A549 (cell line): Measurements from ENCODE around the gene ZNF398. TPM values are rescaled to one million over a fixed set of nuclear protein-coding genes. Genes with fewer than 3 reads are reported as not detected.

Experiments
- ATAC-seq, 2 experiments: fragments of 200-7000 bp in 1 of 2; fragments of >200 bp in 1 of 2; cut with Nextera tagmentation in 1 of 2; cut with Tn5 transposase in 1 of 2; 3 replicates each; pipeline versions ENCODE4 v1.8.0 to v1.9.1; 2018 to 2020; ENCODE audit warnings: mild to moderate bottlenecking in 1 of 2, moderate library complexity in 1 of 2
- CTCF ChIA-PET: fragments of 300-600 bp; sonication (Branson Sonifier 250); formaldehyde crosslinking; extraction: SDS; loops from one replicate; lab custom pipeline; 2021; ENCODE audit warnings: antibody characterized with exemption, inconsistent platforms; lab: Yijun Ruan, JAX
- POLR2A ChIA-PET: fragments of 350-600 bp; formaldehyde crosslinking; extraction: SDS; loops from one replicate; lab custom pipeline; 2021; ENCODE audit warnings: antibody characterized with exemption, inconsistent platforms; lab: Yijun Ruan, JAX
- DNase-seq, 2 experiments: peaks; one replicate each; pipeline versions ENCODE4 v3.0.0 to v3.0.0-alpha.2; 2011 to 2016; ENCODE audit warnings: low read depth in 1 of 2, low spot score in 1 of 2
- FAIRE-seq: peaks from 2 replicates; lab custom pipeline; 2011; peaks lifted over from hg19 to GRCh38; lab: Jason Lieb, UNC
- H3K27ac ChIP-seq, 2 experiments: fragments of >200 bp; sonication (Bioruptor Twin); formaldehyde crosslinking; 3 replicates each; pipeline ENCODE4 v1.5.1; 2016 to 2017
- H3K4me1 ChIP-seq: fragments of >200 bp; sonication (Bioruptor Twin); formaldehyde crosslinking; 3 replicates; pipeline ENCODE4 v1.6.1; 2016
- H3K4me2 ChIP-seq: fragments of >200 bp; sonication (Bioruptor Twin); formaldehyde crosslinking; 3 replicates; pipeline ENCODE4 v1.6.1; 2016
- H3K4me3 ChIP-seq: fragments of >200 bp; sonication (Bioruptor Twin); formaldehyde crosslinking; 3 replicates; pipeline ENCODE4 v1.5.1; 2016
- H3K9me3 ChIP-seq: fragments of >200 bp; sonication (Bioruptor Twin); formaldehyde crosslinking; 3 replicates; pipeline ENCODE4 v1.6.1; 2016
- CBX8 ChIP-seq: fragments of 200-600 bp; sonication (generic); IDR thresholded peaks from 2 replicates; pipeline ENCODE4 v1.6.1; 2016
- CHD4 ChIP-seq: fragments of 200-600 bp; sonication (generic); IDR thresholded peaks from 2 replicates; pipeline ENCODE4 v1.6.1; 2016; ENCODE audit warnings: antibody characterized with exemption, mild to moderate bottlenecking, borderline replicate concordance
- CTCF ChIP-seq: fragments of >200 bp; sonication (Bioruptor Twin); formaldehyde crosslinking; IDR thresholded peaks from 3 replicates; pipeline ENCODE4 v1.5.1; 2016
- E2F6 ChIP-seq: IDR thresholded peaks from 2 replicates; pipeline ENCODE4 v1.6.1; 2012; ENCODE audit warnings: low read depth, borderline replicate concordance
- ELK1 ChIP-seq: fragments of 150-350 bp; IDR thresholded peaks from 2 replicates; pipeline ENCODE4 v1.6.1; 2014; ENCODE audit warnings: low read depth, mild to moderate bottlenecking, low read length
- EP300 ChIP-seq, 2 experiments: fragments of >200 bp; sonication (Bioruptor Twin); formaldehyde crosslinking; IDR thresholded peaks; 2 replicates in 1 of 2; 3 replicates in 1 of 2; pipeline ENCODE4 v1.6.1; 2016 to 2017
- HDAC2 ChIP-seq: fragments of 200-600 bp; sonication (generic); IDR thresholded peaks from 2 replicates; pipeline ENCODE4 v1.6.1; 2016
- HMGXB4 ChIP-seq: fragments of 250-450 bp; sonication (Bioruptor Pico); IDR thresholded peaks from 2 replicates; pipeline ENCODE4 v1.5.0; 2021; ENCODE audit warnings: mild to moderate bottlenecking, moderate library complexity, borderline replicate concordance
- JUN ChIP-seq, 2 experiments: fragments of >200 bp; sonication (Bioruptor Twin); formaldehyde crosslinking; IDR thresholded peaks; 2 replicates in 1 of 2; 3 replicates in 1 of 2; pipeline ENCODE4 v1.6.1; 2016 to 2017
- JUNB ChIP-seq: fragments of >200 bp; sonication (Bioruptor Twin); formaldehyde crosslinking; IDR thresholded peaks from 2 replicates; pipeline ENCODE4 v1.6.1; 2016
- MAZ ChIP-seq: fragments of 150-350 bp; IDR thresholded peaks from 2 replicates; pipeline ENCODE4 v1.6.1; 2014; ENCODE audit warnings: antibody characterized with exemption, low read depth, low read length, borderline replicate concordance
- MYC ChIP-seq: IDR thresholded peaks from 2 replicates; pipeline ENCODE4 v1.6.1; 2012; ENCODE audit warnings: mild to moderate bottlenecking, inconsistent platforms, low read length, improper control_type of control experiment, borderline replicate concordance
- NFE2L2 ChIP-seq: fragments of 150-350 bp; conservative IDR thresholded peaks from 2 replicates; pipeline ENCODE4 v1.6.1; 2014; ENCODE audit warnings: low read length
- NPAS2 ChIP-seq: fragments of 250-450 bp; sonication (Bioruptor Pico); IDR thresholded peaks from 2 replicates; pipeline ENCODE4 v1.8.0; 2022; ENCODE audit warnings: mild to moderate bottlenecking, moderate library complexity, borderline replicate concordance
- PHF8 ChIP-seq: fragments of 200-600 bp; sonication (generic); IDR thresholded peaks from 2 replicates; pipeline ENCODE4 v1.6.1; 2016; ENCODE audit warnings: low read depth, mild to moderate bottlenecking, antibody characterized with exemption, moderate library complexity, borderline replicate concordance
- POLR2A ChIP-seq: IDR thresholded peaks from 2 replicates; pipeline ENCODE4 v1.6.1; 2012; ENCODE audit warnings: mild to moderate bottlenecking, low read length
- RARB ChIP-seq: fragments of 250-450 bp; sonication (Bioruptor Pico); IDR thresholded peaks from 2 replicates; pipeline ENCODE4 v1.8.0; 2021; ENCODE audit warnings: mild to moderate bottlenecking, moderate library complexity
- RNF2 ChIP-seq: fragments of 200-600 bp; sonication (generic); IDR thresholded peaks from 2 replicates; pipeline ENCODE4 v1.6.1; 2016; ENCODE audit warnings: low read depth, mild to moderate bottlenecking, antibody characterized with exemption, moderate library complexity, borderline replicate concordance
- TFCP2L1 ChIP-seq: fragments of 250-450 bp; sonication (Bioruptor Pico); IDR thresholded peaks from 2 replicates; pipeline ENCODE4 v1.5.0; 2021; ENCODE audit warnings: mild to moderate bottlenecking
- ZNF302 ChIP-seq: fragments of 250-450 bp; sonication (Bioruptor Pico); IDR thresholded peaks from 2 replicates; pipeline ENCODE4 v1.9.0; 2021; ENCODE audit warnings: inconsistent platforms, mild to moderate bottlenecking, moderate library complexity
- ZSCAN20 ChIP-seq: fragments of 250-450 bp; sonication (Bioruptor Pico); IDR thresholded peaks from 2 replicates; pipeline ENCODE4 v1.8.0; 2022; ENCODE audit warnings: mild to moderate bottlenecking, moderate library complexity
- WGBS: methylation state at CpG from one replicate; pipeline ENCODE4 v1.1.6; 2017; ENCODE audit errors: missing lambda C conversion rate; 5-methylcytosine and 5-hydroxymethylcytosine counted together
- polyA plus RNA-seq, 4 experiments: library from polyadenylated mRNA; depleted of rRNA in 3 of 4; stranded (reverse); fragments of >200 nt; fragmentation: RNase III in 1 of 4; extraction: RNeasy Plus Mini Kit Qiagen cat#74134 plus additional on column Dnase treatment in 1 of 4; gene quantifications; 2 replicates in 3 of 4; 3 replicates in 1 of 4; pipeline ENCODE4 v1.2.3, GENCODE V29; 2011 to 2017
- TF ChIP-seq, protein P1 (sequence below): IDR thresholded peaks from 2 replicates; pipeline ENCODE4 v1.6.1; 2012

Gene ZNF398
- polyA plus RNA-seq, 2 of the 4 experiments (the other 2 are of a cell fraction) = 6.6 to 8.1 TPM

- TF ChIP-seq CBX8 (no peak), RNF2 (no peak), RARB (CRISPR knock-in tag) (no peak), TFCP2L1 (CRISPR knock-in tag) (no peak), ZSCAN20 (no peak), MYC (no peak), HDAC2 (no peak), JUN (IDR thresholded peaks at IDR 0.05) (no peak)
- ChIA-PET POLR2A (no interaction called here), CTCF (no interaction called here)
- no peak for FAIRE-seq
- Histone ChIP-seq H3K27ac (no peak overlapping the region), H3K4me1 (no peaks in the 10 kb centered on the region), H3K4me3 (no peak overlapping the region), H3K9me3 (no peaks in the 10 kb centered on the region), H3K4me2 (no peak overlapping the region)
- 93% methylated on average over 6 of the region's 6 CpGs for WGBS
- DNase-seq = no peak
- no peak for ATAC-seq
These were observed 55.6 kb downstream of the ZNF398 start for GRCh38 chr7:149202831-149203231.

DNA sequence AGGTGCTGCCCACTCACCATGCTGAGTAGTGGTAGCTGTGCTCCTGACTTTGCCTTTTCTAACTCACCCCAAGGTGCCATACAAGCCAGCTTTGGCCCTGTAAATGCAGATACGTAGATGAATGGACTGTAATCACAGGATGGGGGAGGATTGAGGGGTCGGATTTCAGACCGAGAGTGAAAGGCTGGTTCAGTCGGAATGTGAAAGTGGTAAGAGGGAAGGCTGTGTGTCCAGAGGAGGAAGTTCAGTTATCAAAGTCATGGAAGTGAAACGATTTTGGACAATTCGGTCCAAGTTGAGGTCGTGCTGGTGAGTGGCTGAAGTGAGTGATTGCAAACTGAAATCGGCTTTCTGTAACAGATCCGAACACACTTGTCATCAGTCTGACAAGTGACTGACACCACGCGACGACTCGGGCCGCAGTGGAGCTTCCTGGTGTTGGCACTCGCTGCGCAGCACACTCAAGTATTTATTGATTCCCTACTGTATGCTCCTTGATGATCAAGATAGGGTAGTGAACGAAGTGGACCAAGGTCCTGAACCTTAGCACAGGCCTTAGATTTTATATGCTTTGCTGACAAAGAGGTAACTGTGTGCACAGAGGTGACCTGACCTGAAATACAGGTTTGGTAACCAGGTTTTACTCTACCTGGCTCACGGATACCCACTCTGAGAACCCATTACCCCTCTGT, 58.6 kb downstream of the ZNF398 start:
- ATAC-seq (no peak), FAIRE-seq (no peak)
- Histone ChIP-seq H3K27ac (no peak overlapping the region), H3K4me2 (no peak overlapping the region)
- TF ChIP-seq PHF8 = no peak
- no peak for TF ChIP-seq CTCF
- no peak for TF ChIP-seq POLR2A
- TF ChIP-seq EP300 (IDR thresholded peaks at IDR 0.05) = no peak
- no peak for TF ChIP-seq ZNF302 (CRISPR knock-in tag)
- TF ChIP-seq JUNB = no peak
- no peak for TF ChIP-seq CHD4
- TF ChIP-seq, protein P1, sequence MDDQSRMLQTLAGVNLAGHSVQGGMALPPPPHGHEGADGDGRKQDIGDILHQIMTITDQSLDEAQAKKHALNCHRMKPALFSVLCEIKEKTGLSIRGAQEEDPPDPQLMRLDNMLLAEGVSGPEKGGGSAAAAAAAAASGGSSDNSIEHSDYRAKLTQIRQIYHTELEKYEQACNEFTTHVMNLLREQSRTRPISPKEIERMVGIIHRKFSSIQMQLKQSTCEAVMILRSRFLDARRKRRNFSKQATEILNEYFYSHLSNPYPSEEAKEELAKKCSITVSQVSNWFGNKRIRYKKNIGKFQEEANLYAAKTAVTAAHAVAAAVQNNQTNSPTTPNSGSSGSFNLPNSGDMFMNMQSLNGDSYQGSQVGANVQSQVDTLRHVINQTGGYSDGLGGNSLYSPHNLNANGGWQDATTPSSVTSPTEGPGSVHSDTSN = no peak
- TF ChIP-seq MAZ = no peak
- TF ChIP-seq, all 56 proteins: peak for 0
- DNase-seq = no peak
- ChIA-PET CTCF (interaction anchor here (0.8 to 3.1 kb wide), 3 partner anchors 10 to 59 kb away, joined by 3 to 21 read pairs (median 14); partner anchors contain the start of genes ZNF282 and ZNF398), POLR2A (no interaction called here)
- Histone ChIP-seq H3K4me1 (peaks cover 6% of the 10 kb centered on the region; the same call in 1 of the 3 replicates), H3K9me3 (no peaks in the 10 kb centered on the region), H3K4me3 (no peak overlapping the region)
- WGBS = 94% methylated on average over 18 of the region's 18 CpGs

DNA sequence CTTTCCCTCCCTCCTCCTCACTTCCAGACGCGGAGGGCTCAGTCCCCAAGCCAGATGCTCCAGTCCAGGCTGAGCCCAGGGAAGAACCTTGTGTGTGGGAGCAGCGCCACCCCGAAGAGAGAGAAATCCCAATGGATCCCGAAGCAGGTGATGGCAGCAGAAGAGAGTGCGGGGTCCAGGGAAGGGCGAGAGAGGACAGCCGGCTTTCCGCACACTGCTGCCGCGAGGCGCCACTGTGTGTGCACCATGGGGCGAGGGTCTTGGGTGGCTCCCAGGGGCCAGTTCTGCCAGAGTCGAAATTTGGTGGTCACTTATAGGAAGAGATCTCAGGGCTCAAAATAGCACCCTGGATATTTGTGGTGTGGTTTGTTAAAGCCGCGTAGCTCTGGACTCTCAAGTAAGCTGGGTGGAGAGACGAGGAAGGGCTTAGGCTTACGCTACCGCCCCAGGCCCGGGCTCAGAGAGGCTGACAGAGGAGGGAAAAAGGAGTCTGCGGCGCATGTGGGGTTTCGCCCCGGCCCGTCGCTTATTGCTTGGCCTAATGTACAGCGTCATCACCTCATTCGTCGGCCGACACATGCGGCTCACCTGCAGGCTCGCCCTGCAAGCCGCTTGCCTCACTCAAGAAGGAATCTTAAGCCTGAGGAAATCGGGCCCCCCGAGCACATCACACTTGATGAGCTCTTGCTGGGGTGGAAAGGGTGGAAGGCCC, 60.2 kb downstream of the ZNF398 start:
- Histone ChIP-seq H3K4me1 (peaks cover 6% of the 10 kb centered on the region; the same call in 1 of the 3 replicates), H3K4me3 (no peak overlapping the region), H3K9me3 (no peaks in the 10 kb centered on the region), H3K4me2 (no peak overlapping the region), H3K27ac (no peak overlapping the region)
- ChIA-PET CTCF (interaction anchor here (1.6 to 3.1 kb wide), 2 partner anchors 11 kb away, joined by 5 to 21 read pairs; partner anchors contain the start of gene ZNF282), POLR2A (interaction anchor here (1.1 kb wide), 1 partner anchor 55 kb away, joined by 3 read pairs; the partner anchor contains the start of gene ZNF783)
- TF ChIP-seq HMGXB4 (CRISPR knock-in tag) (no peak), NPAS2 (CRISPR knock-in tag) (no peak), E2F6 (no peak), NFE2L2 (no peak), HDAC2 (no peak), ELK1 (no peak), RARB (CRISPR knock-in tag) (no peak)
- no peak for ATAC-seq
- DNase-seq = no peak
- WGBS = 88% methylated on average over 33 of the region's 35 CpGs
- FAIRE-seq = no peak
